IMR-90 (cell line): ENCODE measurements around the gene VSIG10L2.

Experiments used
- BHLHE40 ChIP-seq: fragments of 150-350 bp; IDR thresholded peaks from 2 replicates; pipeline ENCODE4 v1.6.1; 2016; ENCODE audit warnings: mild to moderate bottlenecking, low read depth, low read length
- CEBPB ChIP-seq: IDR thresholded peaks from 2 replicates; pipeline ENCODE4 v1.6.1; 2012; ENCODE audit warnings: low read depth, low read length, improper control_type of control experiment
- CTCF ChIP-seq: conservative IDR thresholded peaks from 2 replicates; pipeline ENCODE4 v1.5.1; 2012; ENCODE audit warnings: mild to moderate bottlenecking, low read depth, low read length, improper control_type of control experiment
- FOS ChIP-seq: fragments of 150-350 bp; IDR thresholded peaks from 2 replicates; pipeline ENCODE4 v1.6.1; 2016; ENCODE audit warnings: low read depth, low read length
- MAFK ChIP-seq: IDR thresholded peaks from 2 replicates; pipeline ENCODE4 v1.6.1; 2012; ENCODE audit warnings: low read depth, low read length, improper control_type of control experiment
- MAZ ChIP-seq: IDR thresholded peaks from 2 replicates; pipeline ENCODE4 v1.6.1; 2012; ENCODE audit warnings: low read depth, mild to moderate bottlenecking, low read length, improper control_type of control experiment, moderate library complexity, borderline replicate concordance
- MXI1 ChIP-seq: IDR thresholded peaks from 2 replicates; pipeline ENCODE4 v1.6.1; 2012; ENCODE audit warnings: low read depth, mild to moderate bottlenecking, low read length, moderate library complexity, borderline replicate concordance
- POLR2A ChIP-seq: IDR thresholded peaks from 2 replicates; pipeline ENCODE4 v1.6.1; 2012; ENCODE audit warnings: mild to moderate bottlenecking, low read depth, low read length
- RAD21 ChIP-seq: IDR thresholded peaks from 2 replicates; pipeline ENCODE4 v1.6.1; 2012; ENCODE audit warnings: low read length, improper control_type of control experiment
- RCOR1 ChIP-seq: IDR thresholded peaks from 2 replicates; pipeline ENCODE4 v1.6.1; 2012; ENCODE audit warnings: mild to moderate bottlenecking, low read length, improper control_type of control experiment; ENCODE audit not compliant: insufficient replicate concordance
- RFX5 ChIP-seq: IDR thresholded peaks from 2 replicates; pipeline ENCODE4 v1.8.0; 2012; ENCODE audit warnings: low read depth, mild to moderate bottlenecking, low read length, moderate library complexity
- SMC3 ChIP-seq: fragments of 150-350 bp; IDR thresholded peaks from 2 replicates; pipeline ENCODE4 v1.6.1; 2016; ENCODE audit warnings: low read depth, mild to moderate bottlenecking, antibody characterized with exemption, low read length, moderate library complexity
- USF2 ChIP-seq: fragments of 150-350 bp; IDR thresholded peaks from 2 replicates; pipeline ENCODE4 v1.6.1; 2017; ENCODE audit warnings: mild to moderate bottlenecking, antibody characterized with exemption, low read length, low read depth

- no peak for TF ChIP-seq CTCF
- no peak for TF ChIP-seq RFX5
- no peak for TF ChIP-seq USF2
- TF ChIP-seq POLR2A: no peak
- no peak for TF ChIP-seq BHLHE40
- TF ChIP-seq CEBPB: no peak
- TF ChIP-seq RAD21: no peak
- TF ChIP-seq MAZ: no peak
- TF ChIP-seq MXI1: no peak
- no peak for TF ChIP-seq MAFK
- TF ChIP-seq FOS: no peak
- no peak for TF ChIP-seq RCOR1
- no peak for TF ChIP-seq SMC3
Observed at GRCh38 chr11:125998267-125998666, 52.4 kb downstream of the VSIG10L2 start.
